C4-2B (cell line): ENCODE results near the gene IFNK.

Experiments used
- ZFX ChIP-seq: fragments of 450-650 bp; IDR thresholded peaks from 2 replicates; pipeline ENCODE4 v1.6.1; 2017
- TF ChIP-seq, protein P1 (sequence below): fragments of 450-650 bp; conservative IDR thresholded peaks from 2 replicates; pipeline ENCODE4 v1.5.1; 2017; ENCODE audit warnings: mild to moderate bottlenecking

DNA sequence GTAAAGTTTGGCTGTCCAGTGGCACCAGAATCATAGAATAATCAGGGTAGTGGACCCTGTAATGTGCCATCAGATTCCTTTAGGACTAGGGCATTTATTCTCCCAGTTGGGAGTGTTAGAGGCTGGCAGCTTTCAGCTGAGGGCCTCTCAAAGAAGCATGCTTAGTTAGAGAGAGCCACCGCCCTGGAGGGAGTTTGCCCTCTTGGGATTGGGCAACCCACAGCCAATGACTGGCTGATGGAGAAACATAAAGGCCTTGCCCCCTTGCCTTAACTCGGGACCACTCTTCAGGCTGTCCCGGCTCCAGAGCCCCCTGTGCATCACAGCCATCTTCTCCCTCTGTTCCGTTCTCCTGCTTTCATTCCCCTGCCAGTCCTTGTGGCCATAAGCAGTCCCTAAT is 20.5 kb upstream of the IFNK start:
- TF ChIP-seq, protein P1, sequence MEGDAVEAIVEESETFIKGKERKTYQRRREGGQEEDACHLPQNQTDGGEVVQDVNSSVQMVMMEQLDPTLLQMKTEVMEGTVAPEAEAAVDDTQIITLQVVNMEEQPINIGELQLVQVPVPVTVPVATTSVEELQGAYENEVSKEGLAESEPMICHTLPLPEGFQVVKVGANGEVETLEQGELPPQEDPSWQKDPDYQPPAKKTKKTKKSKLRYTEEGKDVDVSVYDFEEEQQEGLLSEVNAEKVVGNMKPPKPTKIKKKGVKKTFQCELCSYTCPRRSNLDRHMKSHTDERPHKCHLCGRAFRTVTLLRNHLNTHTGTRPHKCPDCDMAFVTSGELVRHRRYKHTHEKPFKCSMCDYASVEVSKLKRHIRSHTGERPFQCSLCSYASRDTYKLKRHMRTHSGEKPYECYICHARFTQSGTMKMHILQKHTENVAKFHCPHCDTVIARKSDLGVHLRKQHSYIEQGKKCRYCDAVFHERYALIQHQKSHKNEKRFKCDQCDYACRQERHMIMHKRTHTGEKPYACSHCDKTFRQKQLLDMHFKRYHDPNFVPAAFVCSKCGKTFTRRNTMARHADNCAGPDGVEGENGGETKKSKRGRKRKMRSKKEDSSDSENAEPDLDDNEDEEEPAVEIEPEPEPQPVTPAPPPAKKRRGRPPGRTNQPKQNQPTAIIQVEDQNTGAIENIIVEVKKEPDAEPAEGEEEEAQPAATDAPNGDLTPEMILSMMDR: no peak
- no peak for TF ChIP-seq ZFX
